ENCODE results near the gene NREP.

DNA sequence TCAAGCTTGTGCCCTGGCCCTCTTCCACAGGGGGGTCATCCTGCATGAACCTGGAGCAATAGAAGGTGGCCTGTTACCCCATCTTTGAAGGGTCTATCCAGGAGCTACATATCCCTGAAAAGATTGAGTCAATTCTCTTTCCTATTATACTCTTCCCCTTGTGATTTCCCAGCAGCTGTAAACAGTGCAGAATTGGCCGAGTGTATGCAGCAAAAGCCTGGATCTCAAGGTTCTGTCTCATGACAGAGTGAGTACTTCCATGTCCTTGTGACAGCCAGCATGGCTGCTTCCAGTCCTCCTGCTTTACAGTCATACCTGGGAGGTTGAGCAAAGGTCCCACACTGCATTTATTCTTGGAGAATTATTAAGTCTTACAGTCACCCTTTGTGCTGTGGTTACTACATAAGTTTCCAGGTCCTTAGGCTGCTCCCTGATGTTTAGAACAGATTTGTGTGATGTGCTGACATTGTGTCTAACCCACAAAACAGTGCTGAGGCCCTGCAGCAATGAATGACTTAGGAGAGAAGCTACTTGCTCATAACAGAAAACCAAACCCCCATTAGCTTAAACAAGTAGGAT lies 67.5 kb downstream of the NREP start:
- TF ChIP-seq, protein P1, sequence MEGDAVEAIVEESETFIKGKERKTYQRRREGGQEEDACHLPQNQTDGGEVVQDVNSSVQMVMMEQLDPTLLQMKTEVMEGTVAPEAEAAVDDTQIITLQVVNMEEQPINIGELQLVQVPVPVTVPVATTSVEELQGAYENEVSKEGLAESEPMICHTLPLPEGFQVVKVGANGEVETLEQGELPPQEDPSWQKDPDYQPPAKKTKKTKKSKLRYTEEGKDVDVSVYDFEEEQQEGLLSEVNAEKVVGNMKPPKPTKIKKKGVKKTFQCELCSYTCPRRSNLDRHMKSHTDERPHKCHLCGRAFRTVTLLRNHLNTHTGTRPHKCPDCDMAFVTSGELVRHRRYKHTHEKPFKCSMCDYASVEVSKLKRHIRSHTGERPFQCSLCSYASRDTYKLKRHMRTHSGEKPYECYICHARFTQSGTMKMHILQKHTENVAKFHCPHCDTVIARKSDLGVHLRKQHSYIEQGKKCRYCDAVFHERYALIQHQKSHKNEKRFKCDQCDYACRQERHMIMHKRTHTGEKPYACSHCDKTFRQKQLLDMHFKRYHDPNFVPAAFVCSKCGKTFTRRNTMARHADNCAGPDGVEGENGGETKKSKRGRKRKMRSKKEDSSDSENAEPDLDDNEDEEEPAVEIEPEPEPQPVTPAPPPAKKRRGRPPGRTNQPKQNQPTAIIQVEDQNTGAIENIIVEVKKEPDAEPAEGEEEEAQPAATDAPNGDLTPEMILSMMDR (IDR thresholded peaks at IDR 0.05): no peak
- TF ChIP-seq POLR2A (IDR thresholded peaks at IDR 0.05): no peak

Data from Peyer's patch (tissue), 4 donors.